ENCODE data around the gene MRGPRF.

The MRGPRF gene

DNA sequence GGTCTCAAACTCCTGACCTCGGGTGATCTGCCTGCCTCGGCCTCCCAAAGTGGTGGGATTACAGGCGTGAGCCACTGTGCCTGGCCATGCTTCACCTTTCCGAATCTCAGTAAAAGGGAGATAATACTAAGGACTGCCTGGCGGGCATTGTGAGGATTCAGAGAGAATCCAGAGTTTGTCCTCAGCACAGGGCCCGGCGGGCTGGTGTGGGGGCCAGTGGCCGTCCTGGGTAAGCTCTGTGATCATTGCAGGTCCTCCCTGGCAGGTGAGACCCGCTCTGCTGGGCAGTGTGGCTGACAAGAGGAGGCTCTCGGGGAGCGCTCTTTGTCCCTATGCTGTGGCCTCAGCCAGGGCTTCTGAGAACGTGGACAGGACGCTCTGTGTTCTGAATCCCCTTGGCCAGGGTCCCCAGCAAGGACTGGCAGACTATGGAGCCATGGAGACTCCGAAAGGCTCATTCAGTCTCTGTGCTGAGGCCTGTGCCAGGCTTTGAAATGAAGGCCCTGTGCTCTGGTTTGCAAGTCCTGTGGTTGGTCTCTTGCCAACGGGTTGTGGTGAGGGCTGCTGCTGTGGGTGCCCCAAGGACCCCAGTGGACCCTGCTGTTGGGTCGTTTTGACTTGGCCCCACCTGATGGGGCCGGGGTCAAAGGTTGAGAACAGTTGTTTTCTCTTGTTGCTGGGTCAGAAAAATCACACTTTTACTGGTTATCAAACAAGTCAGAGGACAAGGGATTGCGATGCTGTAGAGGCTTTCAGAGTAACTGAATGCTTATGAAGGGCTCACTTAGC is 37.7 kb upstream of the MRGPRF start:
- DNase-seq, result no peak

DNA sequence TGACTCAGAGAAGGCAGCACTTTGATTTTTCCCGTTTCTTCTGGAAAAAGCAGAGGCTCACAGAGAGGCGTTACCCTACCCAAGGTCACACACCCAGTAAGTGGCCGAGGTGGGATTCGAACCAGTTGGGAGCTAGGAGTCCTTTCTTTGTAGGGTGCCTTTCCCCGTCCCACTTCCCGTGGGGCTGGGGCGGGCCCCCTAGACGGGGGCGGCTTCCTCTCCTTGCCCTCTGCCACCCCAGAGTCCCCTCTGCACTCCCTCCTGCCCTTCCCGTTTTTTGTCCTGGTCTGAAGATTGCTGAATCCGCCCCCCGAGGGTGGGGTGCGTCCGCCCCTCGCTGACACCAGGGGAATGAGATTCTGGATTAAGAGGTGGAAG is 36.4 kb upstream of the MRGPRF start:
- DNase-seq, result no peak

- DNase-seq, result peak; percentile 93
These were observed 35.8 kb upstream of the MRGPRF start, which contains the start of gene TPCN2 for GRCh38 chr11:69048694-69049489. TSS of gene TPCN2 (plus strand) at chr11:69048932. CDS start at chr11:69048998, 66 bp downstream.

DNA sequence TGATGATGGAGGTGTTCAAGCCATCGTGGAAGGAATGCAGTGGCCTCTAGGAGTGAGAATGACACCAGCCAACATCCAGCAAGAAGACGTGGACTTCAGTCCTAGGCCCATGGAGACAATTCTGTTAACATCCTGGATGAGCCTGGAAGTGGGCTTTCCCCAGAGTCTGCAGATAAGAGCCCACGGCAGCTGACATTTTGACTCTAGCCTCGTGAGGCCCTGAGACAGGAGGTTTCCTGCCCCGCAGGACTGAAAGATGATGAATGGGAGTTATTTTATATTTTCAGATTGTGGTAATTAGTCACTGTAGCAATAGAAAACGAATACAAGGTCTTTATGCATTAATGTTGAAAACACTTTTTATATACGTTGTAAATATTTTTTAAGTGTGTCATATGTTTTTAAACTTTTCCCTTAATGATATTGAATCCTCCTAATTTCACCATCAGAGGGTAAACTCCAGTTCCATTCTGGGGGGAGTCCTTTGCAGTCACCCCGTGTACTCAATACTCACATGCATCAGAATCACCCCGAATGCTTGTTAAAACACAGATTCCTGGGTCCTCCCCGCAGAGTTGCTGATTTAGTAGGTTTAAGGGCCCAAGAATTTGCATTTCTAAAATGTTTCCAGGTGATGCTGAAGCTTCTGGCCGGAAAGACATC is 35.1 kb upstream of the MRGPRF start:
- no peak for DNase-seq

- DNase-seq, result no peak
These were observed 31.3 kb upstream of the MRGPRF start for GRCh38 chr11:69044111-69045013.

DNA sequence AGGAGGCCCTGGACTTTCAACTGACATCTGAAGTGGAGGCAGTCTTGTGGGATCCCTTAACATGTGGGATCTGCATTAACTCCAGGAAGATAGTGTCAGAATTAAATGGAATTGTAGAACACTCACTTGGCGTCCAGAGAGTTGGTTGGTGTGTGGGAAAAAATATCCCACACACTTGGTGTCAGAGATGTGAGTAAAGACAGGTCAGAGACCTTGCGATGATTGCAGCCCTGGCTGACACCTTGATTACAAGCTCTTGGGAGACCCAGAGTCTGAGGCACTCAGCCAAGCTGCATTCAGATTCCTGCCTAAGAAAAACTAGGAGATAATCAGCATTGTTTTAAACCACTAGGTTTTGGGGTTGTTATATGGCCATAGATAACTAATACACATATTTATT is 28.5 kb upstream of the MRGPRF start:
- DNase-seq, result no peak

DNA sequence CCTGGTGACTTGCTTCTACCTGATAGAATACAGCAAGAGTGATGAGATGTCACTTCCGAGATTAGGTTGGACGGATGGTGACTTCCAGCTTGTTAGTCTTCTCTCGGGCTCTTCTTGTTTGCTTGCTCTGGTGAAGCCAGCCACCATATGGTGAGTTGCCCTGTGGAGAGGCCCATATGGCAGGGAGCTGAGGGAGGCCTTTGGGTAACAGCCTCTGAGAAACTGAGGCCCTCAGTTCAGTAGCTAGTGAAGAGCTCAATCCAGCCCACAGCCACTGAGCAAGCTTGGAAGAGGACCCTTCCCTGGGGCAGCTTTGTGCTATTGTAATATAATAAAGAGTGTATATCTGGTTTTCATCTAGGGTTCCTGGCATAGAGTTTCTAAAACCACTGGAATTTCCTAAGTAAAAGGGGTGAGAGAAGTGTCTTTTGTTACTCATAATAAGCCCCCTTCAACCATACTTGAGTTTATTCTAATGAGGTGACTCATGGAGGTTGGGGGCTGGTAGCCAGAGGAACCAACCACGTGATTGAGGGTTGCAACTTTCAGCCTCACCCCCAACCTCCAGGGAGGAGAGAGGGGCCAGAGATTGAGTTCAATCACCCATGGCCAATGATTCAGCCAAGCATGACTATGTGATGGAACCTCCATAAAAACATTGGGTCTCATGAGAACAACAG is 27.7 kb upstream of the MRGPRF start:
- DNase-seq, result no peak

GRCh38 chr11:69040051-69040450 is 27.0 kb upstream of the MRGPRF start:
- DNase-seq, result no peak

DNA sequence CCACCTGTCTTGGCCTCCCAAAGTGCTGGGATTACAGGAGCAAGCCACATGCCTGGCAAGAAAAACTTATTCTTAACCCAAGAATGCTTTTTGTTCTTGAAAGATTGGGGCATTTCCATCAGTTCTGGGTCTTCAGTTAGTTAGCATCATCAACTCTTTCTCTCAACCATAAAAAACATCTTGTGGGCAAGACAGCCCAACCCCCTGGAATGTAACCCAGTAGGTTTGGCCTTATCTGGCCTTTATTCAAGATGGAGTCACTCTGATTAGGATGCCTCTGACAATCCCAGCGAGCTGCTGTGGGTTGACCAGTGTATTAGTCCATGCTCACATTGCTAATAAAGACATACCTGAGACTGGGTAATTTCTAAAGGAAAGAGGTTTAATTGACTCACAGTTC is 26.5 kb upstream of the MRGPRF start:
- no peak for DNase-seq

- DNase-seq, result no peak
These were observed 24.5 kb upstream of the MRGPRF start for GRCh38 chr11:69037544-69037943.

- DNase-seq, result no peak
These were observed 24.0 kb upstream of the MRGPRF start for GRCh38 chr11:69037074-69037473.

GRCh38 chr11:69035946-69036340 is 22.9 kb upstream of the MRGPRF start:
- DNase-seq, result no peak

DNA sequence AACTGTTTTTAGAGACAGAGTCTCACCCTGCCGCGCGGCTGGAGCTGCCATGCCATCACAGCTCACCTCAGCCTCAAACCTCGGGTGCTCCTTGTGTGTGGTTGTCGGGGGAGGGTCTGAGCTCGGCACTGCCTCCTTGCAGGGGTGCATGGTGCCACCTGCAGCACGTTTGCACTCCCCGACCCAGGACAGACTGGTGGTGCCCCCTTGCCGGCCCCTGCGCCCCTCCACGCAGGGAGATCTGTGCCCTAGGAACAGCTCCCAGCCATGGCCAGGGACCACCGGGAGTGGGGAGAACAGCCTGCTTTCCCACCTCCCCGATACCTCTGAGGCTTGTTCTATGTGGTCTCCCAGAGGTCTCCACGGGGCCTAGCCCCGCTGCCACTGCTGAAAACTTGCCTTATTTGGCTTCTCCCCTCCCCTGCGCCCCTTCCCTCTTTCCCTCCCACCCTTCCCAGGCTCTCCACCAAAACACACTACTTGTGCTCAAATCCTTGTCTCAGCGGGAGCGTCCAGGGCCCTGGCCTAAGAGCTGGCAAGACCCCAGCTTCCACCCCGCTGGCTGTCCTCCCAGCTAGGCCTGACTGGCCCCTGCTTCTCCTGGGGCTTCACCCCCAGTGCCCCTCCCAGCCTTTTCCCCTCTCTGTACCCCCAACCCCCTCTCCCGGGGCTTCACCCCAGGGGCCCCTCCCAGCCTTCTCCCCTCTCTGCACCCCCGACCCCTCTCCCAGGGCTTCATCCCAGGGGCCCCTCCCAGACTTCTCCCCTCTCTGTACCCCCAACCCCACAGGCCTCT is 22.3 kb upstream of the MRGPRF start:
- DNase-seq, result no peak

GRCh38 chr11:69034123-69034867 is 21.2 kb upstream of the MRGPRF start:
- DNase-seq, result no peak

- DNase-seq, result no peak
These were observed 20.4 kb upstream of the MRGPRF start for GRCh38 chr11:69033431-69033830.

DNA sequence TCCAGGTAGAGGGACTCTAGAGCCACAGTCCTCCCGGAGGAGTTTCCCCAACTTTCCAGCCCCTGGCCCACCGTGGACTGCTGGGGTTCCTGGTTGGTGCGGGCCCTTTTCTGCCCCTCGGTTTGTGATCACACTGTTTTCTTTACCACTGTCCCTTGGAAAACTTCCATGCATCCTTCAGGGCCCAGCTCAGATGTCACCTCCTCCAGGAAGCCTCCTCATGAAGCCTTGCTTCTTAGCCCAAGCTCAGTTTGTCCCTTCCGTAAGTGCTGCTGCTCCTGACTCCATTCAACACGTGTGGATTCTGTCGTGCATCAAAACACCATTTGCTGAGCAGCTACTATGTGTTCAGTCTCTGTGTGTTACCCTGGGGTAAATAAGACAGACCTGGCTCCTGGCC is 19.8 kb upstream of the MRGPRF start:
- DNase-seq, result no peak

DNA sequence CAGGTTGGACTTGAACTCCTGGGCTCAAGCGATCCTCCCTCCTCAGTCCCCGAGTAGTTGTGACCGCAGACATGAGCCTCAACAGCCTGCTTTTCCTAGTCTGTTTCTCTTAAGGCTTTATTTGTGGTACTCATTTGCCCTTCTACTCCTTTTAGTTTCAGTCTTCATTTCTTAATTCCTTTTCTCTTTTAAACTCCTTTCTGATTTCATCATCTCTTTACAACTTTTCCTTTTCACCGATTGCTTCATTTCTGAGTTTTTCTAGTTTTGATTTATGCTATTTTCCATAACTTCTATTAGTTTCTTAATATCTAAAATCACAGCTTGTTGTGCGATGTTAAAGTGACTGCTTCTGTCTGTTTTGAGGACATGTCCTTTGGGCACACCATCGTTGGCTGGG is 17.3 kb upstream of the MRGPRF start:
- DNase-seq, result no peak

DNA sequence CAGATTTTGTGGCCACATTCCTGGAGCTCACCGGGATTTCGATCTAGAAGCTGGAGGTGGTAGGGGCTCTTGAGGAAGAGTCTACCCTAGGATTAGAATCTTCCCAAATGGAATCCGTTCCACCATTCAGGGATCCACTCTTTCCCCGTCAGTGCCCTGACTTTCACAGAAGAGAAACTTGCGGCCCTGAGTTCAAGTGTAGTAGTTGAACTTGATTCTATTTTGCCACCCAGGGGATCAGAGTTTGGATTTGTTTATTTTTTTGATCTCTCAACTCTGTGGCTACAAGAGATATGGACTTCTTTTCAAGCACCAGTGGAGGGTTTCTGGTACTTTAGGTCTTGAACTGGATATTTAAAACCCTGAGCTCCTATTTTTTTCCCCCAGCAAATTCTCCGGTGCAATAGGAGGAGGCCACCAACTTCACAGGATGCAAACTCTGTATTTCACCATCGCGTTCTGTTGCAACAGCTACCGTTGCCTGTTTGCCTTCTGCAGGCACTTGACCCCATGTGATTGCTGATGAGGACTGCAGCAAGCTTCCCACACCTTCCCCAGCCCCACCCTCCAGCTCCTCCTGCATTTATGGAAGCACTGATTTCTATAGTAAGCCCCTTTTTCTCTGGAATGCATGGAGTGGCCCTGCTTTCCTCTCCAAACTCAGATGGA is 14.8 kb upstream of the MRGPRF start:
- no peak for DNase-seq

- no peak for DNase-seq
These were observed 11.5 kb upstream of the MRGPRF start for GRCh38 chr11:69024509-69024908.

DNA sequence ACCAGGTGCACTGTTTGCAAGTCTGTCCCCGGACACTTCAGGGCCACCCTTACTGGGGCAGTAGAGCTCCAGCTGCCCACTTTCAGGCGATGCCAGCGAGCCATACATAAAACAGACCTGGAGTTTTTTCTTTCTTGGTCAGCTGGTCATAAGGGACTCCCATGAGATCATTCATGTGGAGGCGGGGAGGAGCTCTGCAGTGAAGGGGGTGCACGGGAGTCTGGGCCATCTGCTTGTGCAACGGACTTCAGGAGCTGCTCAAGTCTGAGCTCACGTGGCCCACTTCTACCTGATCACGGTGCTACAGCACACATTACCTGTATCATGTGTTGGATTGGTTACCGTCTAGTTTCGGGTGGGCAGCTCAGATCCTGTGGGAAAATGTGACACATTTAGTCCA is 9.2 kb upstream of the MRGPRF start:
- DNase-seq, result no peak

All from NCI-H345 (cell line).